Liver (tissue), 9 donors: Measurements from ENCODE around the gene SLC28A2. TPM values are rescaled to one million over a fixed set of nuclear protein-coding genes. Genes with fewer than 3 reads are reported as not detected.

Experiments used
- DNase-seq: peaks from one replicate; pipeline ENCODE4 v3.0.0-alpha.2; 2017; ENCODE audit warnings: low spot score
- H3K27ac ChIP-seq, 2 donors: one replicate each; pipeline ENCODE4 v1.7.0; 2013; ENCODE audit warnings: inconsistent platforms in 2 of 2, low read length in 2 of 2, control low read depth in 1 of 2, low read depth in 1 of 2, mild to moderate bottlenecking in 1 of 2
- H3K27me3 ChIP-seq, 4 donors: one replicate each; pipeline versions ENCODE4 v1.6.1 to v1.7.0; 2013; ENCODE audit warnings: low read length in 3 of 4, inconsistent platforms in 1 of 4, mild to moderate bottlenecking in 1 of 4, moderate library complexity in 1 of 4; ENCODE audit not compliant: control insufficient read depth in 4 of 4, insufficient read depth in 4 of 4
- H3K36me3 ChIP-seq, 4 donors: one replicate each; pipeline versions ENCODE4 v1.6.1 to v1.7.0; 2013; ENCODE audit warnings: low read length in 3 of 4, mild to moderate bottlenecking in 3 of 4, low read depth in 1 of 4, moderate library complexity in 1 of 4; ENCODE audit not compliant: control insufficient read depth in 4 of 4, insufficient read depth in 3 of 4
- H3K4me1 ChIP-seq, 4 donors: one replicate each; pipeline versions ENCODE4 v1.6.1 to v1.7.0; 2013; ENCODE audit warnings: low read length in 3 of 4, mild to moderate bottlenecking in 3 of 4, moderate library complexity in 1 of 4; ENCODE audit not compliant: control insufficient read depth in 4 of 4, insufficient read depth in 4 of 4
- H3K4me3 ChIP-seq, 3 donors: one replicate each; pipeline versions ENCODE4 v1.6.1 to v1.7.0; 2013; ENCODE audit warnings: low read length in 3 of 3, control low read depth in 1 of 3, low read depth in 1 of 3, mild to moderate bottlenecking in 1 of 3
- H3K9ac ChIP-seq, 2 donors: one replicate each; pipeline ENCODE4 v1.7.0; 2013; ENCODE audit warnings: low read length in 2 of 2, mild to moderate bottlenecking in 2 of 2, moderate library complexity in 2 of 2, control low read depth in 1 of 2, low read depth in 1 of 2
- H3K9me3 ChIP-seq, 4 donors: one replicate each; pipeline versions ENCODE4 v1.6.1 to v1.7.0; 2013; ENCODE audit warnings: low read length in 3 of 4; ENCODE audit not compliant: control insufficient read depth in 4 of 4
- ATF3 ChIP-seq: IDR thresholded peaks from 2 replicates; pipeline ENCODE4 v1.6.1; 2016; ENCODE audit warnings: antibody characterized with exemption
- CTCF ChIP-seq: fragments of 150-350 bp; IDR thresholded peaks from 2 replicates; pipeline ENCODE4 v1.5.1; 2017; ENCODE audit warnings: improper control_type of control experiment, low read depth, low read length; ENCODE audit not compliant: missing input control
- FOXA1 ChIP-seq: IDR thresholded peaks from 2 replicates; pipeline ENCODE4 v1.6.1; 2016; ENCODE audit warnings: antibody characterized with exemption
- FOXA2 ChIP-seq: IDR thresholded peaks from 2 replicates; pipeline ENCODE4 v1.6.1; 2016; ENCODE audit warnings: antibody characterized with exemption
- GABPA ChIP-seq, 2 donors: IDR thresholded peaks in 1 of 2; conservative IDR thresholded peaks in 1 of 2; 2 replicates each; pipeline ENCODE4 v1.6.1; 2016; ENCODE audit warnings: antibody characterized with exemption in 2 of 2, mild to moderate bottlenecking in 1 of 2, moderate library complexity in 1 of 2
- HNF4A ChIP-seq, 2 donors: conservative IDR thresholded peaks; 2 replicates each; pipeline ENCODE4 v1.6.1; 2016; ENCODE audit warnings: antibody characterized with exemption in 2 of 2, mild to moderate bottlenecking in 2 of 2
- HNF4G ChIP-seq: IDR thresholded peaks from 2 replicates; pipeline ENCODE4 v1.6.1; 2016; ENCODE audit warnings: antibody characterized with exemption
- JUND ChIP-seq, 2 donors: IDR thresholded peaks; 2 replicates each; pipeline ENCODE4 v1.6.1; 2016; ENCODE audit warnings: antibody characterized with exemption in 2 of 2
- MAX ChIP-seq: IDR thresholded peaks from 2 replicates; pipeline ENCODE4 v1.6.1; 2016; ENCODE audit warnings: antibody characterized with exemption
- NR2F2 ChIP-seq: IDR thresholded peaks from 2 replicates; pipeline ENCODE4 v1.6.1; 2016; ENCODE audit warnings: antibody characterized with exemption
- RAD21 ChIP-seq, 2 donors: IDR thresholded peaks; 2 replicates each; pipeline ENCODE4 v1.6.1; 2016; ENCODE audit warnings: antibody characterized with exemption in 2 of 2, mild to moderate bottlenecking in 2 of 2
- REST ChIP-seq: IDR thresholded peaks from 2 replicates; pipeline ENCODE4 v1.6.1; 2016; ENCODE audit warnings: antibody characterized with exemption, mild to moderate bottlenecking
- RXRA ChIP-seq, 2 donors: IDR thresholded peaks; 2 replicates each; pipeline ENCODE4 v1.6.1; 2017 to 2018; ENCODE audit warnings: antibody characterized with exemption in 2 of 2, mild to moderate bottlenecking in 1 of 2
- SP1 ChIP-seq: IDR thresholded peaks from 2 replicates; pipeline ENCODE4 v1.6.1; 2018; ENCODE audit warnings: antibody characterized with exemption, mild to moderate bottlenecking
- TAF1 ChIP-seq: conservative IDR thresholded peaks from 2 replicates; pipeline ENCODE4 v1.6.1; 2016; ENCODE audit warnings: antibody characterized with exemption, mild to moderate bottlenecking
- YY1 ChIP-seq: IDR thresholded peaks from 2 replicates; pipeline ENCODE4 v1.6.1; 2016; ENCODE audit warnings: antibody characterized with exemption, mild to moderate bottlenecking
- ZBTB33 ChIP-seq: IDR thresholded peaks from 2 replicates; pipeline ENCODE4 v1.6.1; 2016; ENCODE audit warnings: antibody characterized with exemption
- WGBS: extraction: QIAGEN DNeasy Blood & Tissue Kit; methylation state at CpG from one replicate; pipeline ENCODE4 v1.1.7; 2013; 5-methylcytosine and 5-hydroxymethylcytosine counted together
- polyA plus RNA-seq, 2 donors: library from polyadenylated mRNA; stranded (reverse) in 1 of 2; unstranded in 1 of 2; fragments of 200-250 nt in 1 of 2; fragments of >200 nt in 1 of 2; fragmentation: Nextera tagmentation in 1 of 2; extraction: Ambion mirVana in 1 of 2; gene quantifications; one replicate each; pipeline versions ENCODE4 v1.2.1 to v1.2.3, GENCODE V29; 2013 to 2015
- total RNA-seq, 2 donors: library from RNA; depleted of rRNA; stranded (reverse); fragments of >200 nt; gene quantifications; one replicate each; pipeline ENCODE4 v1.2.3, GENCODE V29; 2014
- donor health status: healthy.
- donor health status: healthy.
- donor health status: healthy.
- donor health status: healthy.
- donor health status: healthy.

The SLC28A2 gene
- total and polyA plus RNA-seq, 4 donors = under 0.01 to 0.19 (median 0.02) TPM; not detected in 1

- DNase-seq = no peak
- Histone ChIP-seq H3K4me1 (peaks cover 2 to 9% (median 4%) of the 10 kb centered on the region in 4 donors), H3K9me3 (peaks cover 0 to 2% (median 0%) of the 10 kb centered on the region in 4 donors), H3K27me3 (no peaks in the 10 kb centered on the region), H3K4me3 (no peak overlapping the region), H3K36me3 (no peaks in the 10 kb centered on the region), H3K27ac (no peak overlapping the region), H3K9ac (no peak overlapping the region)
- TF ChIP-seq RXRA (IDR thresholded peaks at IDR 0.05) (no peak), MAX (no peak), HNF4G (no peak), YY1 (no peak), NR2F2 (no peak)
- 2% methylated on average over 1 of the region's 1 CpG for WGBS
These were observed 21.6 kb upstream of the SLC28A2 start for GRCh38 chr15:45230245-45230965.

GRCh38 chr15:45231132-45231531, 20.9 kb upstream of the SLC28A2 start:
- no peak overlapping the region for H3K27ac ChIP-seq
- DNase-seq = no peak
- TF ChIP-seq YY1 (no peak), ZBTB33 (no peak), RAD21 (IDR thresholded peaks at IDR 0.05) (no peak), FOXA1 (no peak), CTCF (no peak), HNF4A (conservative IDR thresholded peaks at IDR 0.05) (peak; percentile 24 to 68), TAF1 (no peak), FOXA2 (no peak), REST (no peak), ATF3 (no peak), HNF4G (no peak), GABPA (IDR thresholded peaks at IDR 0.05 in 1 of 2, conservative IDR thresholded peaks at IDR 0.05 in 1 of 2) (no peak), SP1 (no peak), JUND (IDR thresholded peaks at IDR 0.05) (no peak), RXRA (IDR thresholded peaks at IDR 0.05) (peak in 1 of 2 donors; percentile 4), MAX (no peak)
- H3K9me3 ChIP-seq = peaks cover 0 to 2% (median 0%) of the 10 kb centered on the region in 4 donors
- WGBS = 43% methylated on average over 3 of the region's 3 CpGs
- peaks cover 2 to 9% (median 4%) of the 10 kb centered on the region in 4 donors for H3K4me1 ChIP-seq
- no peak overlapping the region for H3K4me3 ChIP-seq
- H3K9ac ChIP-seq = no peak overlapping the region
- no peaks in the 10 kb centered on the region for H3K27me3 ChIP-seq
- H3K36me3 ChIP-seq = no peaks in the 10 kb centered on the region
